Measurements from ENCODE around the gene GALNT16. TPM values are rescaled to one million over a fixed set of nuclear protein-coding genes. Genes with fewer than 3 reads are reported as not detected.

GALNT16 gene
- total RNA-seq, 4 donors from 2014 or later = 0.72 to 8.2 (median 2.9) TPM

- H3K4me3 ChIP-seq (ENCODE audit: low read depth, poor library complexity, severe bottlenecking) = no peak overlapping the region
- no peak for DNase-seq (ENCODE audit: low spot score in 2 of 2)
- TF ChIP-seq POLR2A (IDR thresholded peaks at IDR 0.05) = no peak
- TF ChIP-seq, protein P1, sequence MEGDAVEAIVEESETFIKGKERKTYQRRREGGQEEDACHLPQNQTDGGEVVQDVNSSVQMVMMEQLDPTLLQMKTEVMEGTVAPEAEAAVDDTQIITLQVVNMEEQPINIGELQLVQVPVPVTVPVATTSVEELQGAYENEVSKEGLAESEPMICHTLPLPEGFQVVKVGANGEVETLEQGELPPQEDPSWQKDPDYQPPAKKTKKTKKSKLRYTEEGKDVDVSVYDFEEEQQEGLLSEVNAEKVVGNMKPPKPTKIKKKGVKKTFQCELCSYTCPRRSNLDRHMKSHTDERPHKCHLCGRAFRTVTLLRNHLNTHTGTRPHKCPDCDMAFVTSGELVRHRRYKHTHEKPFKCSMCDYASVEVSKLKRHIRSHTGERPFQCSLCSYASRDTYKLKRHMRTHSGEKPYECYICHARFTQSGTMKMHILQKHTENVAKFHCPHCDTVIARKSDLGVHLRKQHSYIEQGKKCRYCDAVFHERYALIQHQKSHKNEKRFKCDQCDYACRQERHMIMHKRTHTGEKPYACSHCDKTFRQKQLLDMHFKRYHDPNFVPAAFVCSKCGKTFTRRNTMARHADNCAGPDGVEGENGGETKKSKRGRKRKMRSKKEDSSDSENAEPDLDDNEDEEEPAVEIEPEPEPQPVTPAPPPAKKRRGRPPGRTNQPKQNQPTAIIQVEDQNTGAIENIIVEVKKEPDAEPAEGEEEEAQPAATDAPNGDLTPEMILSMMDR (IDR thresholded peaks at IDR 0.05) = no peak
- 71 to 72% methylated on average over 4 of the region's 4 CpGs for WGBS, 2 donors
- intact Hi-C loops (cut with DNase I; ENCODE audit: low total_unique reads) = no loop called here
These were observed 73.9 kb downstream of the GALNT16 start for GRCh38 chr14:69333791-69334337.

DNA sequence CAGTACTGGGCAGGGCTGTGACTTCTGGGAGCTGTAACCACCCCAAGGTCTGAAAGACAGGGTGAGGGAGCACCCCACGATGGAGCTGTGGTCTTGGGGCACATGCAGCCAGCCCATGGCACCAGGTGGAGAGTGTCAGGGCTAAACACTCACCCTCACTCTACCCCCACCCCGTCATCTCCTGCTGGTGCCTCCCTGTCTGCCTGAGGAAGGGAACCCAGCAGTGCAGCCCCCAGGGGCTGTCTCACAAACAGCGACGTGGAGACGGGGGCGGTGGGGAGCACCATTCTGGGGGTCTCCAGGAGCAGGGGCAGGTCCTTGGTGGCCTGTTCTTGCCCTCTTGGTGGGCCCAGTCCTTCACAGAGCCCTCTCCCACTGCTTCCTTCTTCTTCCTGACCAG, 74.6 kb downstream of the GALNT16 start:
- no peak for DNase-seq (ENCODE audit: low spot score in 2 of 2)
- no peak overlapping the region for H3K4me3 ChIP-seq (ENCODE audit: low read depth, poor library complexity, severe bottlenecking)
- no peak for TF ChIP-seq POLR2A (IDR thresholded peaks at IDR 0.05)
- TF ChIP-seq, protein P1 (IDR thresholded peaks at IDR 0.05) = no peak
- WGBS, 2 donors = 80 to 88% methylated on average over 6 of the region's 6 CpGs
- intact Hi-C loops (cut with DNase I; ENCODE audit: low total_unique reads) = no loop called here

GRCh38 chr14:69335371-69335771, 75.4 kb downstream of the GALNT16 start:
- no peak for DNase-seq (ENCODE audit: low spot score in 2 of 2)
- intact Hi-C loops (cut with DNase I; ENCODE audit: low total_unique reads) = no loop called here
- TF ChIP-seq POLR2A (IDR thresholded peaks at IDR 0.05) = no peak
- TF ChIP-seq, protein P1 (IDR thresholded peaks at IDR 0.05) = no peak
- no peak overlapping the region for H3K4me3 ChIP-seq (ENCODE audit: low read depth, poor library complexity, severe bottlenecking)
- WGBS, 2 donors = 23 to 24% methylated on average over 6 of the region's 6 CpGs

GRCh38 chr14:69337984-69338383, 78.0 kb downstream of the GALNT16 start:
- intact Hi-C loops (cut with DNase I; ENCODE audit: low total_unique reads) = no loop called here
- WGBS, 2 donors = 89 to 96% methylated on average over 5 of the region's 5 CpGs
- TF ChIP-seq, protein P1 (IDR thresholded peaks at IDR 0.05) = no peak
- no peak for TF ChIP-seq POLR2A (IDR thresholded peaks at IDR 0.05)
- no peak for DNase-seq (ENCODE audit: low spot score in 2 of 2)
- H3K4me3 ChIP-seq (ENCODE audit: low read depth, poor library complexity, severe bottlenecking) = no peak overlapping the region

DNA sequence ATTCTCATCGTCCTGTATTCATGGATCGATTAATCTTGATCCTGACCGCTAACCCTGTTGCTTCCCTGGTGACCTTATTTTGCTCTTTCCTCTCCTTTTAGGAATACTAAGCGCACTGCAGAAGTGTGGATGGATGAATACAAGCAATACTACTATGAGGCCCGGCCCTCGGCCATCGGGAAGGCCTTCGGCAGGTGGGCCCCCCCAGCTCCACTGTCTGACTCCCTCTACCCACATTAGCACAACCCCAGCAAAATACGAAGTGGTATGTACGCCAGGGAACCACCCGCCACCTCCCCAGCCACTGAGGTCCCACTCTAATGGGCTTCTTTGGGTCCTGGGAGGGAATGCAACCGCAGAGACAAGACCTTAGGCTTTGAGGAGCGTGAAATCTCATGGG, 79.5 kb downstream of the GALNT16 start:
- TF ChIP-seq, protein P1 (IDR thresholded peaks at IDR 0.05) = no peak
- TF ChIP-seq POLR2A (IDR thresholded peaks at IDR 0.05) = no peak
- H3K4me3 ChIP-seq (ENCODE audit: low read depth, poor library complexity, severe bottlenecking) = no peak overlapping the region
- DNase-seq (ENCODE audit: low spot score in 2 of 2) = no peak
- intact Hi-C loops (cut with DNase I; ENCODE audit: low total_unique reads) = no loop called here
- 93 to 94% methylated on average over 13 of the region's 13 CpGs for WGBS, 2 donors

DNA sequence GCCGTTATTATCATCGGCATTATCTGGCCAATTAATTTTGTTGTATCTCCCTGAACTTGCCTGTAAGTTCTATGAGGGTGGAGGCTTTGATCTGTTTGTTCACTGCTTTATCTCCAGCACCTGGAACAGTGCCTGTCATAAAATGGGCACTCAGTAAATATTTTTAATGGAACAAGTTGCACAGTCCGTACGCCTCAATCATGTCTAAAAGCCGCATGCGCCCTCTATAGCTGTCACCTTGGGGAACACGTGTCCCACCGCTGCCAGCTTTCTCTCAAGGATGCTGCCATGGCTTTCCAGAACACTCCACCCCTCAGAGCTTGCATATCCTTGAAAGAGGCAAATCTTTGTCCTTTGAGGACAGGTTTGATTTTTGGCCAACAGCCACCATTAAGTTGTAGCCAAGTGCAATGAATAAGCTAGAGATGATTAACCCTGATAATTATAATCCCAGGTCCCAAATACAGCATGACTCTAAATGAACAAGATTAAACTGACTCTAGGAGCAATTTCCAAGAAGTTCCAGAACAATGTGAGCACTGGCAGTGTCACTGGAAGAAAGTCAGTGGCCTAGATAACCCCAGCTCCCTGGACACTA, 83.1 kb downstream of the GALNT16 start:
- 44% methylated on average over 8 of the region's 8 CpGs for WGBS, 2 donors
- no peak overlapping the region for H3K4me3 ChIP-seq (ENCODE audit: low read depth, poor library complexity, severe bottlenecking)
- TF ChIP-seq, protein P1 (IDR thresholded peaks at IDR 0.05) = no peak
- TF ChIP-seq POLR2A (IDR thresholded peaks at IDR 0.05) = no peak
- no peak for DNase-seq (ENCODE audit: low spot score in 2 of 2)
- intact Hi-C loops (cut with DNase I; ENCODE audit: low total_unique reads) = no loop called here
